ENCODE data around the gene ATP5MG.
A peak's percentile ranks its signal among the peaks of the same experiment; 100 is the strongest.
"Not testable (repeated sequence)": the region's sequence is repeated elsewhere in the genome, so short reads cannot be mapped to it uniquely, and the experiment has no call there.

The ATP5MG gene

DNA sequence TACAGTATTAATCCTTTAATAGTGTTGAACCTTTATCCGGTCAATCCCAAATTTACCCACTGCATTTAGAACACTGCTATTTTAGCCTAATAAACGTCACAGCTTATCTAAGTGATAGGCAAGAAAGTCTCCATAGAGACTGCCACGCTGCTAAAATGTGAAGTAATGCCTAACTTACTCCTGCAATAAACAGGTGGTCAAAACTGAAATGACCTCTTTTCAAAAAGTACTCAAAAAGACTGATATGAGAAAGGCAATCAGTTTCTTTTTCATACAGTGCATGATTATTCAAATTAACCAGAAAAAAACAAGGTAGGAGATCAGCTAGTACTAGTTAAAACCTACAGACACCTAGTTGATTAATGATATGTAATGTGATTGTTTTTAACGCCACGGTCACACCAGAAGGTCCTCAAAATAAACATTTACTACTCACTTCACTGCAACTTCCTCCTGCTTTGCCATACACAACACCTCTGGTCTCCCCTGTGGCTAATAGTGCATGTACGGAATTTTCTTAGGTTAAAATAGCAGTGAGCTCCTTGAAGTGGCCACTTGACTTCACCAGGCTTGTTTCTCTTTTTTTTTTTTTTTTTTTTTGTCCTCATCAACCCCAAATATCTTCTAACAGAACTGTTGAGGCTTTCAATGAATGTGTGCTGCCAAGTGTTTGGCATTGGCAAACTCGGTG lies 8.8 kb downstream of the ATP5MG start:
- no peak for DNase-seq

DNA sequence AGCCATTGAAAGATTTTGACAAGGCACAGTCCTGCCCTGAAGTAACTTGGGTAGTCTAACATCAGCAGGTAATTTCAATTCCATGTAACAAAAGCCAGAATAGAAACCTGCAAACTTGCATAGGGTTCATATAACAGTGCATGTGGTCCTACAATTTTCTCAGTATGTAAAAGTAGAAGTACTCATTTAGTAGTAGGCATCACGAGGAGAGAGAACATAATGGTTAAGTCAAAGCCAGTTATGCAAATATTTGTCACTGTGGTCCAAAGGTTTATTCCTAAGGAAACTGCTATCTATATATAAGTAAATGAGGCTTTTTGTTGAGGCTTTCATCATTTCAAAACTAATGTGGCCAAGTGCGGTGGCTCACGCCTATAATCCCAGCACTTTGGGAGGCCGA lies 10.1 kb downstream of the ATP5MG start:
- DNase-seq: no peak

DNA sequence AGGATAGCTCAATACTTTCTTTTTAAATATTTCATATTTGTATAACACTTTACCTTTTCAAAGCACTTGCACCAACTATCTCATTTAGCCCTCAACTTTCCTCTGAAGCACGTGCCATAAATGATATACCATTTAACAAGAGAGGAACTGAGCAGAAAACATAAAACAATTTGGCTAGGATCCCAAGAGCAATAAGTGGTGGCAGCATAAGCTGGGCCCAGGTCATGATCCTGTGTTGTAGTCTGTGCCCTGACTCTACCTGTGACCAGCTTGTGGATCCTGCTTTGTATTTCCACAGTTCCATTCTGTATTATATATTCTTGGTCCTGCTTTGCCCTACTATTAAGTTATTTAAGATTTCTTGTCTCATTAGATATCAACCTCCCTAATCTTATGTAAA lies 11.5 kb downstream of the ATP5MG start:
- DNase-seq: no peak

DNA sequence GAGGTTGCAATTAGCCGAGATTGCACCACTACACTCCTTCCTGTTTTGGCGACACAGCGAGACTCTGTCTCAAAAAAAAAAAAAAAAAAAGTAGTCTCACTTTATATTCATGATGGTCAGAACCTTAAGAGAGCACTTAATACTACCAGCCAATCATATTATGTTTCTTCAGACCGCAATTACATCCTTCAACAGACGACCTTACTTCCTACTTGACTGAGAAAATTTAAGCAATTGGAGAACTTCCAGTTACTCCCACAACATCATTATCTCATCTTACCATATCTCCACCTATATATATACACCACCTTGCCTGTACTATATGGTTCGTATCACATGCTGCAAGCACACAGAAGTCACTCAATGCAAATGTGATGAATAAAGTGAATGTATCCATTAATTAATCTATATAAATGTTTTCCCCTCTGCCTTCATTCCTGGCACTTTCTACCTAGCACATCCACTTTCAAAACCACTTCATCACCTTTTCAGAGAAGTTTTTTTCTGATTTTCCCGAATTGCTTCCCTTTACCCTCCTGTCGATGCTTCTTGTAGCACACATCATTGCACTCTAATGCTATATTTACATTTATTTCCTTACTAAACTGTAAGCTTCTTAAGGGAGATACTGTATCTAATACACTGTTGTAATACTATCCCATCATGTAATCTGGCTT lies 13.8 kb downstream of the ATP5MG start:
- DNase-seq: no peak

DNA sequence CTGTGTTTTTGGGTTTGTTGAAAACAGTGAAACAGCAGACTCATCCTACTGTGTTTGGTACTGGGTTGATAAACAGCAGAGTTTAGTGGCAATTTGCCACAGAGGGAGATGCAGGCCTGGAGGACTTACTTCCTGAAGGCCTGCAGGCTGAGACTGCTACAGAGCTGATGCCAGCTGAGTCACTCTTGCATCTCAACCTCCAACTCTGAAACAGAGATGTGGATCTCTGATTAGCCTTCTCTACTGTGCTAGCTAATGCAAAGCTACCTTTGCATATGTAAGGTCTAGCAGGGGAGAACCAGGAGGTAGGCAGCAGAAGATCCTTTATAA lies 14.3 kb downstream of the ATP5MG start:
- peak in 1 of 14 donors; percentile 12 for DNase-seq

DNA sequence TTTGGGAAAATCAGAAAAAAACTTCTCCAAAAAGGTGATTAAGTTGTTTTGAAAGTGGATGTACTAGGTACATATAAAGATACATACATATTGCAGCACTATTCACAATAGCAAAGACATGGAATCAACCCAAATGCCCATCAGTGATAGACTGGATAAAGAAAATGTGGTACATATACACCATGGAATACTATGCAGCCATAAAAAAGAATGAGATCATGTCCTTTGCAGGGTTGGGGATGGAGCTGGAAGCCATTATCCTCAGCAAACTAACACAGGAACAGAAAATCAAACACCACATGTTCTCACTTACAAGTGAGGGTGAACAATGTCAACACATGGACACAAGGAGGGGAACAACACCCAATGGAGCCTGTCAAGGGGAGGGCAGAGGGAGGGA lies 15.5 kb downstream of the ATP5MG start:
- DNase-seq: not testable (repeated sequence)

DNA sequence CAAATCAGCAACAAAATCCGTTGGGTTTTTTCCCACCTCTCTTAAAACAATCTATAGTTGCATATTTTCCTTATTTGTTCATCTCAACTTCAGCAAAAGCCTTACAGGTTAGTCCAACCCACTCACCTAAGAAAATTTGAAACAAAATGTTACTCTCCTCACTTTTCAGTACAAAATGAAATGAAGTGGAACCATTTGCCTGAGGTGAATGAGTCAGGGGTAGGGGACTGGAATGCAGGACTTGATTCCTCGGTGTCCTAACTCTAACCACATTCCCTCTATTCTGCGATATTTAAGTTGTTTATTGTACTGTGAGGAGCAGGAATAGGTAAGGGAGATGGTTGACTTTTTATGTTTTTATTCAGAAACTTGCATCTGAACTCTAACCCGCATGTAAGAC lies 16.4 kb downstream of the ATP5MG start:
- no peak for DNase-seq

DNA sequence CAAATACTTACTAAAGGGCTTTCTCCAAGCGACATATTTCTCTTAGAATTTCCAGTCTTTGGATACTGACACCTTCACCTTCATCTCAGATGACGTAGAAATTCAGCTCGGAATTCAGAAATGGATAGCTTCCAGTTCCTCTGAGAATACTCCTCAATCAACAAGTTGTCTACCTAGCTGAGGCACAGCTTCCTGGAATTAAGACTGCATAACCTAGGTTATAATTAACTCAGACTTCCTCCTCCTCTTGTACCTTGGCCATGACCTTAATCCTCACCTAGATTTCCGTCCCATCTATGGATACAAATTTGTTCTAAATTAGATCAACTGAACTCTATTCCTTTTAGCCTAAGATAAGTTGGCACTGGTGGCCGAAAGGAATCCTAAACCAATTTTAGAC lies 17.4 kb downstream of the ATP5MG start:
- no peak for DNase-seq

DNA sequence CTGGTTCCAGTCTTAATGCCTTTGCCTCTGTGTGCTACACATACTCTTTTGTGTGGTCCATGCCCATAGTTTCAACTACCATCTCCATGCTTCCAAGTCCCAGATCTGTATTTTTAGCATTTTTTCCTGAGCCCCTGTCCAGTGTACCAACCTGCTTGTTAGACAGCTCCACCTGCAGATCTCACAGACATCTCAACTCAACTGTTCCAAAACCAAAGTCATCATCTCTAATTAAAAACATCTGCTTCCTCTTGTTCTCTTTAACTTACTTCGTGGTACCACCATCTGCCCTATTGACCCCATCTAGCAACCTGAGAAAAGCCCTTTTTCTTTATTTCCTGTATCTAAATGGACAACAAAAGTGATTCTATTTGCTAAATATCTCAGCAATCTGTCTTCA lies 26.3 kb downstream of the ATP5MG start:
- DNase-seq: no peak

DNA sequence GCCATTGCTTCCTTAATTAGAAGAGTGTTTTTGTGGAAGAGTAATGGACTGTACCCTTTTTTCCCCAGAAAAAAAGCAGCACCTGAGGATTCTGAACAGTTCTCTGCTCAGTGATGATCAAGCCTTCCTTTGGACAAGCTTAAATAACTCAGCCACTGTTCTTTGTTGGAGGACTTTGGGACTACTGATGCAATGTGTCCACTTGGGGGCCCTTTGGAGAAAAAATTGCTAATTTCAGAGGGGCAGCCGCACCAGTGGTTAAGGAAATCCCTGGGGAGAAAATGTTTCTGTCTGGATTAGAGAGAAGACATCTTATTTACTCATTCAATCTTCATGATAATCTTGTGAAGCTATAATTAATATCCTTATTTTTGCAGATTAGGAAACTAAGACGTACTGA lies 29.6 kb downstream of the ATP5MG start:
- no peak for DNase-seq

DNA sequence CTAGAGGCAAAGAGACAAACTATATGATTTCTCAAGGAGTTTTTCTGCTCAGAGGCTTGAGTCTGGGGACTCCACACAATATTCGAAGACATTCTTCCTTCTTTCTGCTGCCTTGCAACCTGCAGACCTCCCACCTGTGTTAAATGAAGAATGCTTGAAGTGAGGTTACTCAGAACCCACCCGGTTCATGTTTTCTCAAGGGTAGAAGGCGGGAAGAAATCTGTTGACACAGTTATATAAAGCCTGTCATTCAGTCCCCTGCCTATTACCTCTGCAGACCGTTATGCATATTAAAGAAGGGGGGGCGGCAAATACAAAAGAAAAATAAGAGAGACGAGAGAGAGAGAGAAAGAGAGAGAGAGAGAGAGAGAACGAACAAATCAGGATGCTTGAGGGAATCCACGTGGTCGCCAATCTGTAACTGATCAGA lies 32.7 kb downstream of the ATP5MG start:
- DNase-seq: peak in 1 of 14 donors; percentile 70

DNA sequence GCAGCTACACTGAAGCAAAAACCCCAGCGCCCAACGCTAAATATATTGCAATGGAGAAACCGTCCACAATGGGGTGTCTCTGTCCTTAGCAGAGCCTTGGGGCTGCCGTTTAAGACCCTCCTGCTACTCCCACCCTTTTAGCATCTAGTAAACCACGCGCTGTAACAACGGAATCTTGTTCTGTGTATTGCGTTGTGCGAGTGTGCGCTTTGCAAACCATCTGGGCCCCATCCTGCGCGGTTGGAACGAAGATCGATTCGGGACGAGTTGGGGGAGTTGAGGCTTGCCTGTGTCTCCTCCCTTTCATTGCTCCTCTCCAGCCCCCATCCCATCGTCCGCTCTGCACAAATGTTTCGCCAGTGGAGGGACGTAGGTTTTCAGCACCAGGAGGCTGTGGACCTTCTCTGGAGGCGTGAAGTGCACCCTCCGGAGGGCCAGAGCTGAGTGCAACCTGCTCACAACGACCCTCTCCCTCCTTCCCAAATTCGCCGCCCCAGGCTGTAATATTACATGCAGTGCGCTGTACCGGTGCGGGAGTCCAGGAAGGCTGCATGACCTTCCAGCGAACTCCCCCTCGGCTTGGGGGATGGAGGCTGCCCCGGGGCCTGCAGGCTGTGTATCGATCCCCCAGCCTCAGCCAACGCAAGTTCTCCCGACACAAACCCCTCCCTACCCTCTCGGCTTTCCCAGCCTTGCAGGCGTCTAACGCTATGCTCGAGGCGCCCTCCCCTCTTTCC lies 33.3 kb downstream of the ATP5MG start:
- DNase-seq: peak in 9 of 14 donors; percentile 15 to 54 (median 31)

DNA sequence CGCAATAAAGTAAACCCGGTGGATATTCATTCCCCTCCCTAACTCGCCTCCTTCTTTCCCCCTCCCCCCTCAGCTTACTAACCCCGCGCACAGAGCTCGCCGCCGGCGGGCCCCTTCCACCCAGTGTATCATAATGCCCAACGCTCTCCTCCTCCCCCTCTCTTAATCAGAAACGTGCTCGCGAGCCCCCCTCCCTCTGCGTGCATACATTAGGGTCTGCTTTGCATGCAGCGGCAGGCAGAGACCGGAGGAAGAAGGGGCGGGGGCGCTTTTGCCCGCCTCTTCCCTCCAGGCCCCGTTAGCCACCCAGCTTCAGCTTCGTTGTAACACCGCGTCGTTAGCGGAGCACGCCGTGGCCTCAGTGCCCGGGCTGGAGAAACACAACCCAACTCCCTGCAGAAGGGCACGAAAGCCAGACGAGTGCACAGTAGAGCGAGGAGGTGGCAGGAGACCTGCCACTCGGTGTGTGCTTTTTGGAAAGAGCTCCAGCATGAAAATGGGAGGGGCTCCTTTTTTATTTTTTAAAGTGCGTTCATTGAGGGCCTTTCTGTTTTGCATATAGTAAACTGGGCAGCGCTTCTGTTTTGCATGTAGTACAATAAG lies 34.0 kb downstream of the ATP5MG start:
- DNase-seq: peak in 9 of 14 donors; percentile 47 to 82 (median 70)

DNA sequence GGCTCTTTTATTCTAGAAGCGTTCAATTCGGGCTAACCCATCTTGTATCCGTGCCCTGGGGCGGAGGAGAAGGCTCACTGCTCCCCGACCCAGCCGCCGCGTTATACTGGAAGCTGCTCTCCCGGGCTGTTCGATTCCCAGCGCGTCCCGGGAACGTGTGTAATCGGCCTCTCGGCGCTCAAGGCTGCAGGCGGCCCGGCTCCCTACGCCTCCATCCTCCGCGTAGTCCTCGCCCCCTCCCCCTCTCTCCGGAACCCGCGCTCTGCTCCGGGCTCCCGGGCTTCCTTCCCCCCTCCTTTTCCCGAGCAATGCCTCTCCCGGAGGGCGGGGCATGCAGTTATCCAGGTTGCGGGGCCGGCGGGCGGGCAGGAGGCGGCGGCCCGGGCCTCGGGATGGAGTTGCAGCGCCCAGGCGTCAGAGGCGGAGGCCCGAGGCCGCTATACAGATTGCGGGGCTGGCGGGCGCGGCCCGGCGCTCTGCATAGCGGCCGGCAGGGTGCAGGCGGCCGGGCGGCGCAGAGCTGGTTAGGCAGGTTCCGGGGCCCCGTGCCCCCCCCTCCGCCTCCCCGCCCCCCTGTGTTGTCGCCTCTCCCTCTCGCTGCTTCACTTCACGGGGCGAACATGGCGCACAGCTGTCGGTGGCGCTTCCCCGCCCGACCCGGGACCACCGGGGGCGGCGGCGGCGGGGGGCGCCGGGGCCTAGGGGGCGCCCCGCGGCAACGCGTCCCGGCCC lies 34.7 kb downstream of the ATP5MG start, which contains the start of gene KMT2A:
TSS of gene KMT2A (plus strand) at position 600 of the 732 bp plus-strand sequence. CDS start at position 621, 21 bp downstream.
- peak; percentile 70 to 98 (median 93) for DNase-seq

DNA sequence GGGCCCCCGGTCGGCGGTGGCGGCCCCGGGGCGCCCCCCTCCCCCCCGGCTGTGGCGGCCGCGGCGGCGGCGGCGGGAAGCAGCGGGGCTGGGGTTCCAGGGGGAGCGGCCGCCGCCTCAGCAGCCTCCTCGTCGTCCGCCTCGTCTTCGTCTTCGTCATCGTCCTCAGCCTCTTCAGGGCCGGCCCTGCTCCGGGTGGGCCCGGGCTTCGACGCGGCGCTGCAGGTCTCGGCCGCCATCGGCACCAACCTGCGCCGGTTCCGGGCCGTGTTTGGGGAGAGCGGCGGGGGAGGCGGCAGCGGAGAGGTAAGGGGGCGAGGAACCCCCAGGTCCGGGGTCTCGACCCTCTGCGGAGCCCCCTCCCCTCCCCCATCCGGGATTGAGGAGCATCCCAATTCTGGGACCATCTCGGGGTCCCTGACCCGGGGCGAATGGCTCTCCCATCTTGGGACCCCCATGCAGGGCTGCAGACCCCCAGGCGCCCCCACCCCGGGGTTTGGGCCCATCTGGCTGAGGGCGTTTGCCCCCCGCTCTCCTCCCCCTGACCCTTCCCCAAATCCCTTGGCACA lies 35.3 kb downstream of the ATP5MG start:
- DNase-seq: peak in 4 of 14 donors; percentile 23 to 49 (median 41)

DNA sequence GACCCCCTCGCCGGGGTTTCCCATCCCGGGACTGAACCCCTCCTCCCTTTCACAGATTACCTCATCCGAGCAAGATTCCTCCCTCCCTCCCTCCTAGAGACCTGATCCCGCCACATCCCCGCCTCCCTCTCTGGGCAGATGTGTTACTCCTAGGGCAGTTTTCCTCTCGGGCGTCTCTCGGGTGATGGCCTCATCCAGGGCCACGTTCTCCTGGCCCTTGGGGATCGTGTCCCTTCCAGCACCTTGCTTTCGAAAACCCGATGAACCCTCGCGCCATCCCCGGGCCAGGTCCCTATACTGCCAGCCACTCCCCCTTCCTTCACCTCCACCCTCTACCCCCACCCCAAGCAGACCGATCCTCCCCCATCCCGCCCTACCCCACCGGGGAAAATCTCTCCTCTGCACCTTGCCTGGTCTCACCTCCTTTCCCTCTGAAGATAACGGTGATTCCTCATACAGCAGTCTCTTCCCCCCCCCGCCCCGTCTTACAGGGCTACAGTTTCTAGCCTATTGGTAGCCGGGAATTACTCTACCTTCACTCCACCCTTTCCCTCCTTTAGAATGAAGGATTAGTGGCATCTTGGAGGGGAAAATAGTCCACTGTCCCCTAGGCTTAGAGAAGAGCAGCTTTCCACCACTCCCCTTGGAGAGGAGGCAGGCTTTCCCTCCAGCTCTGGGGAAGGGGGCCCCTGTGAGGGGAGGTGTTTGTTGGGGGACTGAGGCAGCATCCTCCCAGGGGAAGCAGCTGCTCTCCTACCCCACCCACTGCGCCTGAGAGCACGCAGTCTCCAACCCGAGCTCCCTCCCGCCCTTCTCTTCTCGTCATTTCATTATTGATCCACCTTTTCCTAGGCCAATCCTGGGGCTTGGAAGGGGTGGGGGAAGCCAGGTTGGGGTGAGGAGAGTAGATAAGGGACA lies 36.1 kb downstream of the ATP5MG start:
- peak in 10 of 14 donors; percentile 27 to 56 (median 44) for DNase-seq

DNA sequence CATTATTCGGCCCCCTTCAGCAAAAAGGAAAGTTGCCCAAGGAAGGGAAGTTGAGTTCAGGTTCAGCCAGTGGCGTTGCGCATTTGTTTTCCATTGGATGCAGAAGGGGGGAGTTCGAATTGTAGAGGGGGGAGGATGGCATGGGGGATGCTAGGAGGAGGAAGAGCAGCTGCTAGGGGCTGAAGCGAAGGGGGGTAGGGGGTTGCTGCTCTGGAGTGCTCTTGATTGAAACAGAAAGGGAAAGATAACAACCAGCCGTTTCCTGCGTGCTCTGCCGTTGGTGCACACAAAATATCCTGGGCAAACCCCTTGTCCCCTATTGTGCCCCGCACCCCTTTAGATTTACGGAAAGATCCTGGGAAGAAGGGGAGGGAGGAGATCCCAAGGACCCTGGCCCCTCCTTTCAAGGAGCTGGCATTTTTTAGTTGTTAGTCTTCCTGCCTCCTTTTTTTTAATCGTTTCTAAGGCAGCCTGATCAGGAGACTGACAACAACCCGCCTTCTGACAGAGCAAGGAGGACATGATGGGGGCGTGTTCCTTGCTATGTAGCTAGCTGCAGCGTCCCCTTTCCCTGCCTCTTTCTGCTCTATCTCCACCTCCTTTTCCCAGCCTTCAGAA lies 37.0 kb downstream of the ATP5MG start:
- DNase-seq: peak in 9 of 14 donors; percentile 7 to 63 (median 30)

DNA sequence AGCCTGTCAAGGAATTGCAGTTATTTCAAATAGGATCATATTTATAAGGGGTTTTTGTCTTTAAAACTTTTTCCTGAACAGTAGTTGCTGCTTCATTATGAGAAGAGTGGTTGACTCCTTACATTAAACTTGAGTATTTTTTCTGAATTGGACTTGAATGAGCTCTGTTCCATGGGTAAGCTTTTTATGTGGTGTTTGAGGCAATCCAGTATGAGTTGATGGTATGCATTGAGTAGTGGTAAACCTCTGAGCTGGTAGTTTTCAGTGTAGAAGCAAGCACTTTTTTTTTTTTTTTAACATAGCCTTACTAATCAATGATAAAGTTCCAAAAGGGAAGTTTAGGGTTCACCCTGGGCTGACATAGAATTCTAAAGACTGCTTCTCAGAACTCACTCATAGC lies 38.2 kb downstream of the ATP5MG start:
- no peak for DNase-seq

DNA sequence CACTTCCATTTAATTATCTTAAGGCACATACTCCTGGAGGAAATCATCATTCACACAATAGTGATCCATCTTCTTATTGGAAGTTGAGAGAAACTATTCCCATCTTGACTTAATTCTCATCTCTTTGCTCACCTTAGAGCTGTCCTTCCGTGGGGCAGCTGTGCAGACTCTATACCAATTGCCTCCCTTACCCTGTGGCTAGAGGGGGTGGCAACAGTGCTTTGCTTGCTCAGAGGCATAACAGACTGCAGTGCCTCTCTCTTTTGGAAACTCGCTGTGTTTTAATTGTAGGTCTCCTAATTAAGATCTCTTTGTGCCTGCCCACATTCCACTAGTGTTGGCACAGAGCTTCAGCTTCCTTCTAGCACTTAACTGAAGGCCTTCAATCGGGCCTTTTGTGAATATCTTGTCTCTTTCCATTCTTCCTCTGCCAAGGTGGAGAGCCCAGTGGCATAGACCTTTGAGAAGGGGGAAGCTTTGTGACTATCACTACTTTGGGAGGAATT lies 40.4 kb downstream of the ATP5MG start:
- peak in 1 of 14 donors; percentile 3 for DNase-seq

DNA sequence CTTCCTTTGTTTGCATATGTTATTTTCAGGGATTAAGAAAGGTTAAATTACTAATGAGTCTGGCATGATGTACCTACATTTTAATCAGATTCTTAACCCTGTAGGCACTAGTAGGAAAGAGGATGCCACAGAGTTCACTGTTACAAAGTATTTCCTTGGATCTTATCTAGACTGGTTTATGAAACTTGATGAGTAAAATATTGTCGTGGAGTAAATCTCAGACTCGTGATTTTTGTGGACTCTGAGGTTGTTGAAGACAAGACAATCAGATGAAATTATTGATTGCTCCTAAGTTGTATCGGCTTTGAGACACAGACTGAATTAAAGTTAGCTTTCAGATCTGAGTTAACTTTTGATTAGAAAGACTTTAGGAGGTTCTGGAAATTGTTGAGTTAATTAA lies 40.9 kb downstream of the ATP5MG start:
- no peak for DNase-seq

Data from C1 segment of cervical spinal cord (tissue), 14 donors.